Activated CD8-positive, alpha-beta T cell treated with anti-CD3 and anti-CD28 coated beads for 36 hours (primary cell): ENCODE measurements around the gene SNCAIP. TPM values are rescaled to one million over a fixed set of nuclear protein-coding genes. Genes with fewer than 3 reads are reported as not detected.

Experiments
- ATAC-seq: fragments of 200-7000 bp; cut with Tn5 transposase; one replicate; pipeline ENCODE4 v1.10.0; 2021; ENCODE audit warnings: mild to moderate bottlenecking, moderate library complexity
- CTCF ChIA-PET: fragments of 350-600 bp; sonication (Branson Sonifier 250); formaldehyde crosslinking; loops from one replicate; lab custom pipeline; 2021; ENCODE audit warnings: antibody characterized with exemption; lab: Charles Lee
- POLR2A ChIA-PET: fragments of 350-600 bp; sonication (Branson Sonifier 250); formaldehyde crosslinking; loops from one replicate; lab custom pipeline; 2021; ENCODE audit warnings: antibody characterized with exemption; lab: Charles Lee
- DNase-seq: peaks from one replicate; pipeline ENCODE4 v3.0.0-alpha.2; 2020
- H3K27ac Mint-ChIP-seq: one replicate; pipeline ENCODE4 v1.8.0; 2021; ENCODE audit warnings: mild to moderate bottlenecking, mixed read lengths
- H3K27me3 Mint-ChIP-seq: one replicate; pipeline ENCODE4 v1.8.0; 2021; ENCODE audit warnings: mixed read lengths
- H3K36me3 Mint-ChIP-seq: one replicate; pipeline ENCODE4 v1.8.0; 2021; ENCODE audit warnings: low read depth, mixed read lengths
- H3K4me1 Mint-ChIP-seq: one replicate; pipeline ENCODE4 v1.8.0; 2021; ENCODE audit warnings: low read depth, mixed read lengths
- H3K4me3 Mint-ChIP-seq: one replicate; pipeline ENCODE4 v1.8.0; 2021; ENCODE audit warnings: mild to moderate bottlenecking, moderate library complexity, mixed read lengths
- H3K9me3 Mint-ChIP-seq: one replicate; pipeline ENCODE4 v1.8.0; 2021; ENCODE audit warnings: mixed read lengths
- CTCF ChIP-seq: fragments of 200-600 bp; IDR thresholded peaks from one replicate; pipeline ENCODE4 v1.8.0; 2022; ENCODE audit warnings: antibody characterized with exemption, mild to moderate bottlenecking
- intact Hi-C: fragments of 100-400 bp; cut with micrococcal nuclease; formaldehyde crosslinking; loops from one replicate; pipeline ENCODE4 v1.10.0; 2022
- total RNA-seq, 2 experiments: library from RNA; stranded (reverse); gene quantifications; one replicate each; pipeline ENCODE4 v1.2.3, GENCODE V29; 2021

Gene SNCAIP
- total RNA-seq, 2 experiments from 2014 or later = not detected

- intact Hi-C loops = no loop called here
- Mint-ChIP-seq H3K4me1 (no peaks in the 10 kb centered on the region), H3K4me3 (no peak overlapping the region), H3K27ac (no peak overlapping the region), H3K9me3 (no peaks in the 10 kb centered on the region), H3K27me3 (peaks cover 5% of the 10 kb centered on the region), H3K36me3 (no peaks in the 10 kb centered on the region)
- no peak for DNase-seq
- ChIA-PET CTCF (interaction anchor here (1.0 kb wide), 1 partner anchor 9 kb away, joined by 3 read pairs; no protein-coding TSS in a partner anchor), POLR2A (no interaction called here)
- TF ChIP-seq CTCF = no peak
- no peak for ATAC-seq
Measured at GRCh38 chr5:122304471-122305215, 7.4 kb upstream of the SNCAIP start.

- ChIA-PET POLR2A (no interaction called here), CTCF (no interaction called here)
- Mint-ChIP-seq H3K27ac (no peak overlapping the region), H3K4me1 (no peaks in the 10 kb centered on the region), H3K27me3 (peaks cover 22% of the 10 kb centered on the region), H3K4me3 (no peak overlapping the region), H3K9me3 (no peaks in the 10 kb centered on the region), H3K36me3 (no peaks in the 10 kb centered on the region)
- no peak for TF ChIP-seq CTCF
- DNase-seq (no peak), ATAC-seq (no peak)
- intact Hi-C loops = no loop called here
Measured at GRCh38 chr5:122306461-122306860, 5.6 kb upstream of the SNCAIP start.

- DNase-seq = no peak
- Mint-ChIP-seq H3K36me3 (no peaks in the 10 kb centered on the region), H3K27me3 (peaks cover 49% of the 10 kb centered on the region), H3K4me1 (peaks cover 4% of the 10 kb centered on the region), H3K4me3 (no peak overlapping the region), H3K9me3 (no peaks in the 10 kb centered on the region), H3K27ac (no peak overlapping the region)
- no peak for TF ChIP-seq CTCF
- intact Hi-C loops = no loop called here
- POLR2A ChIA-PET = no interaction called here
- CTCF ChIA-PET = no interaction called here
- no peak for ATAC-seq
Measured at GRCh38 chr5:122310889-122311288, 1.1 kb upstream of the SNCAIP start.

GRCh38 chr5:122311497-122311960, 508 bp upstream of the SNCAIP start:
- Mint-ChIP-seq H3K9me3 (no peaks in the 10 kb centered on the region), H3K27ac (no peak overlapping the region), H3K4me3 (no peak overlapping the region), H3K36me3 (no peaks in the 10 kb centered on the region), H3K27me3 (peaks cover 49% of the 10 kb centered on the region), H3K4me1 (peaks cover 4% of the 10 kb centered on the region)
- intact Hi-C loops = no loop called here
- POLR2A ChIA-PET = no interaction called here
- no peak for TF ChIP-seq CTCF
- CTCF ChIA-PET = no interaction called here
- DNase-seq (no peak), ATAC-seq (no peak)

- peaks cover 49% of the 10 kb centered on the region for H3K27me3 Mint-ChIP-seq
- no peak overlapping the region for H3K4me3 Mint-ChIP-seq
- intact Hi-C loops = no loop called here
- H3K4me1 Mint-ChIP-seq = peaks cover 4% of the 10 kb centered on the region
- TF ChIP-seq CTCF = no peak
- no peaks in the 10 kb centered on the region for H3K36me3 Mint-ChIP-seq
- no peaks in the 10 kb centered on the region for H3K9me3 Mint-ChIP-seq
- CTCF ChIA-PET = no interaction called here
- DNase-seq (no peak), ATAC-seq (no peak)
- POLR2A ChIA-PET = no interaction called here
- no peak overlapping the region for H3K27ac Mint-ChIP-seq
Measured at GRCh38 chr5:122312591-122313406, 762 bp downstream of the SNCAIP start.
